Tibial nerve (tissue), 4 donors: Measurements from ENCODE around the gene UBE2N. TPM values are rescaled to one million over a fixed set of nuclear protein-coding genes. Genes with fewer than 3 reads are reported as not detected.

ENCODE experiments used
- DNase-seq, 2 donors: peaks; one replicate each; pipeline ENCODE4 v3.0.0-alpha.2; 2019; ENCODE audit warnings: low spot score in 2 of 2
- H3K27ac ChIP-seq, 4 donors: fragments of 200-600 bp; sonication (generic) in 3 of 4; one replicate each; pipeline ENCODE4 v1.5.1; 2017 to 2019; ENCODE audit warnings: mild to moderate bottlenecking in 1 of 4
- H3K27me3 ChIP-seq, 2 donors: fragments of 200-600 bp; sonication (generic) in 1 of 2; one replicate each; pipeline versions ENCODE4 v1.5.1 to v1.6.0; 2017 to 2019
- H3K36me3 ChIP-seq, 3 donors: fragments of 200-600 bp; sonication (generic); one replicate each; pipeline ENCODE4 v1.5.1; 2018 to 2019
- H3K4me1 ChIP-seq, 4 donors: fragments of 200-600 bp; sonication (generic) in 3 of 4; one replicate each; pipeline ENCODE4 v1.5.1; 2017 to 2019
- H3K4me3 ChIP-seq, 4 donors: fragments of 200-600 bp; sonication (generic) in 3 of 4; one replicate each; pipeline ENCODE4 v1.5.1; 2017 to 2019; ENCODE audit warnings: mild to moderate bottlenecking in 1 of 4, moderate library complexity in 1 of 4
- H3K9me3 ChIP-seq, 4 donors: fragments of 200-600 bp; sonication (generic) in 3 of 4; one replicate each; pipeline ENCODE4 v1.5.1; 2017 to 2019
- EP300 ChIP-seq, 2 donors: sonication (generic); formaldehyde crosslinking; IDR thresholded peaks; one replicate each; pipeline ENCODE4 v1.6.1; 2017; ENCODE audit warnings: antibody characterized with exemption in 2 of 2, mild to moderate bottlenecking in 1 of 2
- POLR2A ChIP-seq, 2 donors: fragments of 450-650 bp; IDR thresholded peaks; one replicate each; pipeline ENCODE4 v1.6.1; 2017; ENCODE audit warnings: antibody characterized with exemption in 2 of 2, mild to moderate bottlenecking in 2 of 2, moderate library complexity in 2 of 2
- WGBS, 2 donors: methylation state at CpG; one replicate each; pipeline ENCODE4 v1.1.5; 2018; 5-methylcytosine and 5-hydroxymethylcytosine counted together
- total RNA-seq, 4 donors: library from RNA; depleted of rRNA; stranded (reverse); fragments of >200 nt; gene quantifications; one replicate each; pipeline ENCODE4 v1.1.0, GENCODE V29; 2016
- TF ChIP-seq, protein P1 (sequence below), 5 experiments: fragments of 200-600 bp in 3 of 5; fragments of 450-650 bp in 2 of 5; sonication (generic) in 3 of 5; IDR thresholded peaks; one replicate each; pipeline ENCODE4 v1.5.1; 2016 to 2019; ENCODE audit warnings: antibody characterized with exemption in 5 of 5, mild to moderate bottlenecking in 3 of 5, moderate library complexity in 2 of 5

Gene UBE2N
- total RNA-seq, 4 donors from 2014 or later, result 20.8 to 31.0 (median 29.4) TPM

GRCh38 chr12:93465841-93466240, 24.1 kb upstream of the UBE2N start:
- H3K36me3 ChIP-seq, result peaks cover 0 to 5% (median 0%) of the 10 kb centered on the region in 3 donors
- no peak for TF ChIP-seq POLR2A (IDR thresholded peaks at IDR 0.05)
- no peaks in the 10 kb centered on the region for H3K9me3 ChIP-seq
- no peak overlapping the region for H3K27ac ChIP-seq
- DNase-seq, result no peak
- H3K27me3 ChIP-seq, result no peaks in the 10 kb centered on the region
- H3K4me1 ChIP-seq, result peaks cover 0 to 30% (median 13%) of the 10 kb centered on the region in 4 donors
- no peak overlapping the region for H3K4me3 ChIP-seq
- 93 to 96% methylated on average over 5 of the region's 5 CpGs for WGBS, 2 donors

DNA sequence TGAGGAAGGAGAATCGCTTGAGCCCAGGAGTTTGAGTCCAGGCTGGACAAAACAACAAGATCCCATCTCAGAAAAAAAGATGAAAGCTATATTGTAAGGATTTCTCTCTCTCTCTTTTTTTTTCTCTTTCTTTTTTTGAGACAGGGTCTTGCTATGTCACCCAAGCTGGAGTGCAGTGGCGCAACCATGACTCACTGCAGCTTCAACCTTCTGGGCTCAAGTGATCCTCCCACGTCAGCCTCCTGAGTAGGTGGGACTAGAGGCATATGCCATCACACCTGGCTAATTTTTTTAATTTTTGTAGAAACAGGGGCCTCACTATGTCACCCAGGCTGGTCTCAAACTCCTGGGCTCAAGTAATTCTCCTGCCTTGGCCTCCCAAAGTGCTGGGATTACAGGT, 19.8 kb upstream of the UBE2N start:
- Histone ChIP-seq H3K4me3 (no peak overlapping the region), H3K36me3 (no peaks in the 10 kb centered on the region), H3K27ac (no peak overlapping the region), H3K27me3 (no peaks in the 10 kb centered on the region), H3K9me3 (no peaks in the 10 kb centered on the region), H3K4me1 (no peaks in the 10 kb centered on the region)
- no peak for TF ChIP-seq EP300 (IDR thresholded peaks at IDR 0.05)
- TF ChIP-seq POLR2A (IDR thresholded peaks at IDR 0.05), result no peak
- TF ChIP-seq, protein P1, sequence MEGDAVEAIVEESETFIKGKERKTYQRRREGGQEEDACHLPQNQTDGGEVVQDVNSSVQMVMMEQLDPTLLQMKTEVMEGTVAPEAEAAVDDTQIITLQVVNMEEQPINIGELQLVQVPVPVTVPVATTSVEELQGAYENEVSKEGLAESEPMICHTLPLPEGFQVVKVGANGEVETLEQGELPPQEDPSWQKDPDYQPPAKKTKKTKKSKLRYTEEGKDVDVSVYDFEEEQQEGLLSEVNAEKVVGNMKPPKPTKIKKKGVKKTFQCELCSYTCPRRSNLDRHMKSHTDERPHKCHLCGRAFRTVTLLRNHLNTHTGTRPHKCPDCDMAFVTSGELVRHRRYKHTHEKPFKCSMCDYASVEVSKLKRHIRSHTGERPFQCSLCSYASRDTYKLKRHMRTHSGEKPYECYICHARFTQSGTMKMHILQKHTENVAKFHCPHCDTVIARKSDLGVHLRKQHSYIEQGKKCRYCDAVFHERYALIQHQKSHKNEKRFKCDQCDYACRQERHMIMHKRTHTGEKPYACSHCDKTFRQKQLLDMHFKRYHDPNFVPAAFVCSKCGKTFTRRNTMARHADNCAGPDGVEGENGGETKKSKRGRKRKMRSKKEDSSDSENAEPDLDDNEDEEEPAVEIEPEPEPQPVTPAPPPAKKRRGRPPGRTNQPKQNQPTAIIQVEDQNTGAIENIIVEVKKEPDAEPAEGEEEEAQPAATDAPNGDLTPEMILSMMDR (IDR thresholded peaks at IDR 0.05), result no peak
- DNase-seq, result no peak
- WGBS, 2 donors, result 71 to 90% methylated on average over 3 of the region's 3 CpGs

- Histone ChIP-seq H3K27ac (no peak overlapping the region), H3K4me1 (no peaks in the 10 kb centered on the region), H3K4me3 (no peak overlapping the region), H3K36me3 (no peaks in the 10 kb centered on the region), H3K9me3 (no peaks in the 10 kb centered on the region), H3K27me3 (no peaks in the 10 kb centered on the region)
- TF ChIP-seq, protein P1 (IDR thresholded peaks at IDR 0.05), result no peak
- TF ChIP-seq EP300 (IDR thresholded peaks at IDR 0.05) (no peak), POLR2A (IDR thresholded peaks at IDR 0.05) (no peak)
- 67 to 74% methylated on average over 7 of the region's 7 CpGs for whole genome bisulfite sequencing, 2 donors
- DNase-seq, result no peak
Measured at GRCh38 chr12:93460902-93461301, 19.2 kb upstream of the UBE2N start.

- no peak for TF ChIP-seq POLR2A (IDR thresholded peaks at IDR 0.05)
- TF ChIP-seq, protein P1 (IDR thresholded peaks at IDR 0.05), result no peak
- no peak for TF ChIP-seq EP300 (IDR thresholded peaks at IDR 0.05)
- WGBS, 2 donors, result 68 to 77% methylated on average over 6 of the region's 6 CpGs
- H3K27me3 ChIP-seq, result no peaks in the 10 kb centered on the region
Measured at GRCh38 chr12:93460003-93460402, 18.3 kb upstream of the UBE2N start.

DNA sequence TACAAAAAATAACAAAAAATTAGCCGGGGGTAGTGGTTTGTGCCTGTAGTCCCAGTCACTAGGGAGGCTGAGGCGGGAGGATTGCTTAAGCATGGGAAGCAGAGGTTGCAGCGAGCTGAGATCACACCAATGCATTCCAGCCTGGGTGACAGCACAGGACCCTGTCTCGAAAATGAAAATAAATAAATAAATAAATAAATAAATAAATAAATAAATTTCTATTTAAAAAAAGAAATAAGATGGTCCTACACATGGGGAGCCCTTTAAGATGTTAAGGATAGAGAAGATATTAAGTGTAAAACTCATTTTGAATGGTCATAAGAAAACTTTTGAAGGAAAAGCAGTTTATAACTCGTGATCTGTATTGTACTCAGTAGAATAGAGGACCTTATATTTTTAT, 17.4 kb upstream of the UBE2N start:
- WGBS, 2 donors, result 86 to 92% methylated on average over 5 of the region's 5 CpGs
- DNase-seq, result no peak
- no peaks in the 10 kb centered on the region for H3K9me3 ChIP-seq
- no peaks in the 10 kb centered on the region for H3K4me1 ChIP-seq
- no peaks in the 10 kb centered on the region for H3K27me3 ChIP-seq
- H3K4me3 ChIP-seq, result no peak overlapping the region
- TF ChIP-seq, protein P1 (IDR thresholded peaks at IDR 0.05), result no peak
- TF ChIP-seq POLR2A (IDR thresholded peaks at IDR 0.05) (no peak), EP300 (IDR thresholded peaks at IDR 0.05) (no peak)
- H3K36me3 ChIP-seq, result no peaks in the 10 kb centered on the region
- H3K27ac ChIP-seq, result no peak overlapping the region

More at GRCh38 chr12:93460003-93460402, 18.3 kb upstream of the UBE2N start:
- Histone ChIP-seq H3K4me1 (no peaks in the 10 kb centered on the region), H3K4me3 (no peak overlapping the region), H3K36me3 (no peaks in the 10 kb centered on the region), H3K27ac (no peak overlapping the region), H3K9me3 (no peaks in the 10 kb centered on the region)
- no peak for DNase-seq

DNA sequence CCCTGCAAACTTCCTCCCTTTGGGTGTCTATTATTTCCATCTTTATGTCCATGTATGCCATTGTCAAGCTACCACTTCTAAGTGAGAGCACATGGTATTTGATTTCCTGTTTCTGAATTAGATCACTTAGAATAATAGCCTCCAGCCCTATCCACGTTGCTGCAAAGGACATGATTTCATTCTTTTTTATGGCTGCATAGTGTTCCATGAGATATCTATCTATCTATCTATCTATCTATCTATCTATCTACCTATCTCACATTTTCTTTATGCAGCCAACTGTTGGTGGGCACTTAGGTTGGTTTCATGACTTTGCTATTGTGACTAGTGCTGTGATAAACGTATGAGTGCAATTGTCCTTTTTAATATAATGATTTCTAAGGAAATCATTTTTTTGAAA, 14.3 kb upstream of the UBE2N start:
- no peaks in the 10 kb centered on the region for H3K36me3 ChIP-seq
- TF ChIP-seq POLR2A (IDR thresholded peaks at IDR 0.05), result no peak
- TF ChIP-seq, protein P1 (IDR thresholded peaks at IDR 0.05), result no peak
- TF ChIP-seq EP300 (IDR thresholded peaks at IDR 0.05), result no peak
- 60 to 62% methylated on average over 2 of the region's 2 CpGs for WGBS, 2 donors
- H3K4me1 ChIP-seq, result no peaks in the 10 kb centered on the region
- no peak overlapping the region for H3K27ac ChIP-seq
- H3K27me3 ChIP-seq, result no peaks in the 10 kb centered on the region
- no peak for DNase-seq
- no peaks in the 10 kb centered on the region for H3K9me3 ChIP-seq
- H3K4me3 ChIP-seq, result no peak overlapping the region
